ENCODE data around the gene KDM5B.

Gene KDM5B

DNA sequence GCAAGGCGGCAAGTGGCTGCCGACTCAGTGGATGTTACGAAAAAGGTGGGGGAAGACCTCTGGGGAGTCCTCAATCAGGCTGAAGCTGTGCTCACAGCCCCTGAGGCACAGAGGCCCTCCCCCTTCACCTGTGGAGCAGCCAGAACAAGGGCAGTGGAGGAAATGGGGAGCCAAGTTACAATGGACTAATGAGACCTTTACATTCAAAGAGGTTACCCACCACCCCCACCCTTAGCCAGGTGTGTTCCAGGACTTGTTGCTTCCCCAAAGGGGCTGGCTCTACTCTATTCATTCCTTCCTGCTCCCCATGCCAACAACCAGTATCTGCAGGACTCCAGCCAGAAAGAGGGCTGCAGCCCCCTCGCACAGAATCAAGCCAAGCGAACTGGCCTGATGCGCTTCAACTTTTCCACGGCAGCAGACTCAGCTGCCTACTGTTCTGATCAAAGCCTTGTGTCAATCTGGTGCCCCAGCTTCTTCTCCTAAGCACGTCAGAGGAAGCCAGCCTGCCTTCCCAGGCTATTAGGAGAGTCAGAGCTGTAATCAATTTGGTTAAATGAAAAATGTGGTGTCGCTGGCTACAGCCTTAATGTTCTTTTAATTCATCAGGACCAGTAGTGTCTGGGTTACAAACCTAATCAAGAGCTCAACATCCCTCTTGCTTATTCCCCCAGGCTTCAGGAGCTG, 96.1 kb downstream of the KDM5B start:
- DNase-seq (ENCODE audit: low read depth), result no peak

- no peak for DNase-seq (ENCODE audit: low read depth)
Observed at GRCh38 chr1:202710070-202711045, 97.9 kb downstream of the KDM5B start, which contains the start of gene SYT2. Gene SYT2 (minus strand): TSS chr1:202710454. CDS start chr1:202605772, 104,682 bp downstream.

GRCh38 chr1:202709276-202710041, 98.8 kb downstream of the KDM5B start:
- DNase-seq (ENCODE audit: low read depth), result no peak

DNA sequence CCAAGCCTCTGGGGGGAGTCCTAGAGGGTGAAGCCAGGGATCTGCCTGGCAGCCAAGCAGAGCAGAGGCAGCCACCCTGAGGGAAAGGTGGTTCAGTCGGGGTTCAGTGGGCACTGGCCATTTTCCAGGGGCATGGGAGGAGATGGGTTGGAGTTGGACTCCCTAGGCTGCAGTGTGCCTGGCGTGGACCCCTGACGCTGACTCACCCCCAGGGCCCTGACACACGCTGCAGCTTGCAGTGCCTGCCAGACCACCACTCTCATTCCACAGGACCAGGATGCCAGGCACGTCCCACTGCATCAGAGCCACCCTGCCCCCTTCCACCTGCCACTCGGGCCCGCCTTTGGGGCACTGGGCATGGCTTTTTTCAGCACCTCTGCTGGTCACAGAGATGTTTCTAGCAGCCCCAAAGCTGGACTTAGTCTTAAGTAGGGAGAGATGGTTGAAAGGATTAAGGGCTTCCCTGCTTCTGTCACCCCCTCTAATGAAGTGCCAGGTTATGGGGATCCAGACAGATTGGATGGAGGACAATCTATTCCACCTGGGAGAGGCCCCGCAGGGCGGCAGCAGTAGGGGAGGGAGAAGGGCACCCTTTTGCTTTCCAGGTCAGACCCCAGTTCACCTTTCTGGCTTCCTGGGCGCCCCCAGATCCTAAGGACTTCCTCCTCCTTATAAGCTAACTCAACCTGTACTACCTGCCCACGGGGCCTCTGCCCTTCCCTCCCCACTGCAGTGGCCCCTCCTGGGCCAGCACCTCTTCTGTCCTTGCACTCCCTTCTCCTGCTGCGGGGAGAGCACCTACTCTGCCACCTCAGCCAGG, 99.6 kb downstream of the KDM5B start:
- no peak for DNase-seq (ENCODE audit: low read depth)

GRCh38 chr1:202706851-202707250, 101.4 kb downstream of the KDM5B start:
- DNase-seq (ENCODE audit: low read depth), result no peak

DNA sequence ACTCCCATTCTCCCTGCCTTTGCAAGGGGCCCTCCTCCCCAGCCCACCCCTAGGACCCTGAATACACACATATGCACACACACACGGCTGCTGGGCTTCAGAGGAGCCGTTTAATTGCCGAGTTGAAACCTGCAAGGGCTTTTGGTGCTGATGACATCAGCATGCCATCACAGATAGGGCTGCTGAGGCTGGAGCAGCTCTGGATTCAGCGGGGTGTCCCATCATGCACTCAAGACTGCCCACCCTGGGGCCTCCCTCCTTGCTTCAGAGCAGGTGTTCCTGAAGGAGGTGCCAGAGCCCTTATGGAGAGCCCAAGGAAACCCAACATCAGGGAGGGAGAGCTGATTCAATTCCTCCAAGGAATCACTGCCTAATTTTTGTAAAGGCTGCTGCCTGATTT, 103.6 kb downstream of the KDM5B start:
- DNase-seq (ENCODE audit: low read depth), result no peak

DNA sequence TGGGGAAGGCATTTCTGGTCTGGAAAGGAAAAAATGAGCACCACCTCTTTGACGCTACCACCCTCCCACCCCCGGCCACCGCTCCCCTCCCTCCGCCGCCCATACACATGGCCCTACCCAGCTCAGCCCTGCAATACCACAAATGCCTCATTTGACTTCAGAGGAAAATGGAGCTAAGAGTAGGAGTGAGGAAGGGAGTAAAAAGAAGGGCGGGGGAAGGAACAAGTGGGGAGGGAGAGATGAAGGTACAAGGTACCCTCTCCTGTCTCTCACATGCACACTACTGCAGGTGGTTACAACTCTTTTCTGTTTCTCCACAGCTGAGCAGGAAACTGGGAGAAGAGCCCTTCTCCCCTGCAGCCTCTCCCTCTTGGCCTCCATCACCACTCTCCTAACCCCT, 105.0 kb downstream of the KDM5B start:
- no peak for DNase-seq (ENCODE audit: low read depth)

- no peak for DNase-seq (ENCODE audit: low read depth)
Observed at GRCh38 chr1:202702088-202702487, 106.1 kb downstream of the KDM5B start.

GRCh38 chr1:202701200-202701599, 107.0 kb downstream of the KDM5B start:
- no peak for DNase-seq (ENCODE audit: low read depth)

GRCh38 chr1:202700061-202700460, 108.2 kb downstream of the KDM5B start:
- DNase-seq (ENCODE audit: low read depth), result no peak

DNA sequence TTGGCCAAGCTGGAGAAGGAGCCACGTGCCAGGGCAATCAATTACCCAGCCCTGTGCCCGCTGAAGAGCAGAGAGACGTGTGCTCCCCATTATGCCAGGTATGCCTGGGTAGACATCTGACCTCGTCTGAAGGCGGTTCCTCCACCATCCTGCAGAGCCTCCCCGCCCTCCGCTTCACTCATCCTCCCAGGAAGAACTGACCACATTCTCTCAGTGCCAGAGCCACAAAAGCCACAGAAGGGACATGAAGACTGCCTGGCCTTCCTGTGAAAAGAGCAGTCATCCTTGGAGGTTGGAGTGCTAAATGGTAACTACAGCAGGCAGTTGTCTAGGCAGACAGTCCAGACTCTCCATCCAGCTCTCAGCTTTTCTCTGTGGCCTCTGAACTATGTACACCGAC, 109.9 kb downstream of the KDM5B start:
- no peak for DNase-seq (ENCODE audit: low read depth)

- no peak for DNase-seq (ENCODE audit: low read depth)
Observed at GRCh38 chr1:202697038-202697437, 111.2 kb downstream of the KDM5B start.

DNA sequence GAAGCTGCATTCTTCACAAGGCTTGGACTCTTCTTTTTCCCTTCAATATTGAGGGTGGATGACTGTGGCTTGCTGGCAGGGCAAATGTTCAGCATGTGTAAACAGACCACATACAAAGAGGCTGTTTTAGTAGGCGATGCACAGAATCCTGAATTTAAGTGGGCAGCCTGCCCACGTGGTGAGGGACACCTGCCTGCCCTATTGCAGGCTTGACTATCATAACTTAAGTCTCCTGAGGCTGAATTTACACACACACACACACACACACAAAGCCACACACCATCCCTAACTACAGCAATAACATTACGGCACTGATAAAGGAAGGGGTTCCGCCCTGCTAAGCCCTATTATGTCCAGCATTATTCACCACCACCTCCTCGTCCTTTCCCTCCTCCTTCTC, 113.9 kb downstream of the KDM5B start:
- no peak for DNase-seq (ENCODE audit: low read depth)

GRCh38 chr1:202692959-202693555, 115.2 kb downstream of the KDM5B start:
- DNase-seq (ENCODE audit: low read depth), result no peak

GRCh38 chr1:202691816-202692215, 116.4 kb downstream of the KDM5B start:
- no peak for DNase-seq (ENCODE audit: low read depth)

DNA sequence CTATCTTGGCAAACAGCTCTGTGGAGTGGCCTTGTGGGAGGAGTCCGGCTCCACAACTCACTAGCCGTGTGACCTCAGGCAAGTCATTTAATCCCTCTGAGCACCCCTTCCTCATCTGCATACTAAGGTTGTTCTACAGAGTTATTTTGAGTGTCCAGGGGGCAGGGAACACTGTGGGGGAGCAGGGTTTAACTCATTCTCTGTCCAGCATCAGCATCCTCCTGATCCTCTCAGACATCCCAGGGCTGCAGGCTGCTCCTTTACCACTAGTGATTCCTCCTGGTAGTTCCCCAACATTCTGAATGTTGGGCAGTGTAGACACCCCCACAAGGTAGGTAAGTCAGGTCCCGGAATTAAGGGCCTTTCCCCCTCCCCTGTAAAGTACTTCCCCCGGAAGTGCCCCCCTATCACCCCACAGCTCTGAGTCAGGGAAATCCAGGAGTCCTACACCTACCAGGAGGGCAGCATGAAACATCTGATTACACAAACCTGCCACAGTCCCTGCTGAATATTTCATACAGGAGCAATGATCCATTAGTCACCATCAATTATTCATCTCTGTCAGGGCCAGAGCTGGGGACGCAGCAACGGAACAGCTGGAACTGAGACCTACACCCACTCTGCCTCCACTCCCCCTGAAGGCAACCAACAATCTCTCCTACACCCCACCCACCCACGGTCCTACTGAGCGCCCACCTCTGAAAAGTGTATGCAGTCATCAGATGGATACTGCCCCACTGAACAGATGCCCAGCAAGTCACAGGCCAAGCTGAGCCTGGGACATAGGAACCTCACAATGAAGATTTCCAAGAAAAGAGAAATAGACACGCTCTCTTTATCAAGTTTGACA, 118.5 kb downstream of the KDM5B start:
- DNase-seq (ENCODE audit: low read depth), result no peak

GRCh38 chr1:202689082-202689481, 119.1 kb downstream of the KDM5B start:
- no peak for DNase-seq (ENCODE audit: low read depth)

GRCh38 chr1:202688401-202688800, 119.8 kb downstream of the KDM5B start:
- DNase-seq (ENCODE audit: low read depth), result no peak

DNA sequence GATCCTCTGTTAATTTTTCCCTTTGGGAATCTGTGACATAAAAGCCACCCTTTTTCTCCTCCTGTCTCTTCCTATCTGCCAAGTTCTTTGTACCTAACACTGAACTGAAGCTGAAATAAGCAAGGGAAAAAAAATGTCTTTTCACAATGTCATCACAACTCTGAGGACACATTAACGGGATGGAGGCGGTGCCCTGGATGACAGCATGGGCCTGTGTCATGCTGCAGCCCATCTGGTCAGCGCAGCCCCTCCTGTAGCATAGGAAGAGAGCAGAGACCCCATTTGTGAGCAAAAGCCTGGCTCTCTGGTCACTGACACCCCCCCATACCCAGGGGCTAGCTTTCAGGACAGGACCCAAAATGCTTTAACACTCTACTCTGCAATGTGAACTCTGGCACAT, 120.4 kb downstream of the KDM5B start:
- no peak for DNase-seq (ENCODE audit: low read depth)

DNA sequence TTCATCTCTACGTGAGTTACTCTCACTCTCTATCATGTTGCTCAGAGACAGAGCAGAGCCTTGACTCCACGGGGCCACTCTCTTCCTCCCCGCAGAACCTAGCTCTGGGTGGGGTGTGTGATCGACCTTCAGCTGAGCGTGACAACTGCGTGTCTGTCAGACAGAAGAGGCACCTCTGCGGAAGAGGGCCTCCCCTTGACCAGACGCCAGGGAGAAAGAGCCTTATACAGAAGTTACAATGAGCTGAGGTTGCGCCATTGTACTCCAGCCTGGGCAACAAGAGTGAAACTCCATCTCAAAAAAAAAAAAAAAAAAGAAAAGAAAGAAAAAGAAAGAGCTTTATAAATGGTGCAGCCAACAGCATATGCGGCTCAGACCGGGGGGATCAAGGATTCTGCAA, 120.9 kb downstream of the KDM5B start:
- no peak for DNase-seq (ENCODE audit: low read depth)
